Mesenchymal stem cell (in vitro differentiated cells and primary cell): ENCODE measurements around the gene VWA2.

Source experiments
- DNase-seq: peaks from one replicate; pipeline ENCODE4 v3.0.0-alpha.2; 2013
- H2AFZ ChIP-seq: one replicate; pipeline ENCODE4 v1.6.1; 2013; ENCODE audit warnings: low read depth, mild to moderate bottlenecking, control low read depth, inconsistent platforms, low read length, moderate library complexity
- H2AK5ac ChIP-seq: 2 replicates; pipeline ENCODE4 v1.6.1; 2013; ENCODE audit warnings: low read length, moderate library complexity, mild to moderate bottlenecking, inconsistent platforms; ENCODE audit not compliant: severe bottlenecking
- H2BK120ac ChIP-seq: one replicate; pipeline ENCODE4 v1.6.1; 2013; ENCODE audit warnings: low read depth, mild to moderate bottlenecking, inconsistent platforms, low read length, moderate library complexity
- H2BK12ac ChIP-seq, 2 experiments: one replicate each; pipeline ENCODE4 v1.6.1; 2013; ENCODE audit warnings: inconsistent platforms in 2 of 2, low read length in 2 of 2, mild to moderate bottlenecking in 2 of 2, moderate library complexity in 2 of 2, control low read depth in 1 of 2
- H2BK15ac ChIP-seq: one replicate; pipeline ENCODE4 v1.6.1; 2013; ENCODE audit warnings: mild to moderate bottlenecking, low read depth, inconsistent platforms; ENCODE audit not compliant: poor library complexity, severe bottlenecking
- H2BK5ac ChIP-seq: 2 replicates; pipeline ENCODE4 v1.6.1; 2013; ENCODE audit warnings: low read depth, mild to moderate bottlenecking, low read length, control low read depth, inconsistent platforms; ENCODE audit not compliant: poor library complexity, severe bottlenecking
- H3K14ac ChIP-seq, 2 experiments: one replicate each; pipeline ENCODE4 v1.6.1; 2013; ENCODE audit warnings: inconsistent platforms in 2 of 2, low read length in 2 of 2, control low read depth in 1 of 2, mild to moderate bottlenecking in 1 of 2, moderate library complexity in 1 of 2
- H3K18ac ChIP-seq, 2 experiments: one replicate each; pipeline ENCODE4 v1.6.1; 2013; ENCODE audit warnings: inconsistent platforms in 2 of 2, low read length in 2 of 2, control low read depth in 1 of 2, low read depth in 1 of 2, mild to moderate bottlenecking in 1 of 2
- H3K23ac ChIP-seq, 2 experiments: one replicate each; pipeline ENCODE4 v1.6.1; 2013; ENCODE audit warnings: inconsistent platforms in 2 of 2, low read length in 2 of 2, mild to moderate bottlenecking in 2 of 2, moderate library complexity in 2 of 2, control low read depth in 1 of 2
- H3K27ac ChIP-seq: 2 replicates; pipeline ENCODE4 v1.5.1; 2013; ENCODE audit warnings: mild to moderate bottlenecking, moderate library complexity, low read length, control low read depth, inconsistent platforms; ENCODE audit not compliant: poor library complexity, severe bottlenecking
- H3K27me3 ChIP-seq, 2 experiments: 2 replicates each; pipeline versions ENCODE4 v1.6.1 to v1.7.0; 2013; ENCODE audit warnings: low read length in 2 of 2, mild to moderate bottlenecking in 2 of 2, moderate library complexity in 2 of 2, control low read depth in 1 of 2, inconsistent platforms in 1 of 2; ENCODE audit not compliant: control insufficient read depth in 1 of 2, insufficient read depth in 1 of 2
- H3K36me3 ChIP-seq, 2 experiments: 2 replicates each; pipeline versions ENCODE4 v1.6.1 to v1.7.0; 2013; ENCODE audit warnings: low read length in 2 of 2, control low read depth in 1 of 2, inconsistent platforms in 1 of 2, low read depth in 1 of 2, mild to moderate bottlenecking in 1 of 2; ENCODE audit not compliant: insufficient read depth in 2 of 2, control insufficient read depth in 1 of 2
- H3K4ac ChIP-seq, 2 experiments: one replicate each; pipeline ENCODE4 v1.6.1; 2013; ENCODE audit warnings: inconsistent platforms in 2 of 2, low read length in 2 of 2, mild to moderate bottlenecking in 2 of 2, moderate library complexity in 2 of 2, control low read depth in 1 of 2, low read depth in 1 of 2
- H3K4me1 ChIP-seq: 2 replicates; pipeline ENCODE4 v1.6.1; 2013; ENCODE audit warnings: low read depth, low read length, control low read depth; ENCODE audit not compliant: control insufficient read depth, insufficient read depth
- H3K4me2 ChIP-seq: 2 replicates; pipeline ENCODE4 v1.6.1; 2013; ENCODE audit warnings: low read length, mild to moderate bottlenecking, inconsistent platforms; ENCODE audit not compliant: poor library complexity, severe bottlenecking
- H3K4me3 ChIP-seq, 2 experiments: 2 replicates each; pipeline versions ENCODE4 v1.5.1 to v1.7.0; 2013; ENCODE audit warnings: low read length in 2 of 2, mild to moderate bottlenecking in 2 of 2, control low read depth in 1 of 2, low read depth in 1 of 2; ENCODE audit not compliant: insufficient read depth in 1 of 2
- H3K79me1 ChIP-seq: replicated peaks from 2 replicates; pipeline ENCODE4 v1.6.1; 2013; ENCODE audit warnings: mild to moderate bottlenecking, control low read depth, low read length, inconsistent platforms; ENCODE audit not compliant: poor library complexity, severe bottlenecking
- H3K9ac ChIP-seq: 2 replicates; pipeline ENCODE4 v1.7.0; 2013; ENCODE audit warnings: mild to moderate bottlenecking, low read length, moderate library complexity
- H3K9me3 ChIP-seq: 2 replicates; pipeline ENCODE4 v1.7.0; 2013; ENCODE audit warnings: mild to moderate bottlenecking, low read length; ENCODE audit not compliant: control insufficient read depth
- H4K8ac ChIP-seq: one replicate; pipeline ENCODE4 v1.6.1; 2013; ENCODE audit warnings: inconsistent platforms, mild to moderate bottlenecking, low read length, moderate library complexity
- H4K91ac ChIP-seq: one replicate; pipeline ENCODE4 v1.6.1; 2013; ENCODE audit warnings: mild to moderate bottlenecking, low read length, inconsistent platforms
- WGBS: methylation state at CpG from one replicate; pipeline ENCODE4 v1.1.7; 2013; ENCODE audit warnings: mixed read lengths; 5-methylcytosine and 5-hydroxymethylcytosine counted together

Gene VWA2

GRCh38 chr10:114212153-114212552, 26.9 kb upstream of the VWA2 start:
- no peak overlapping the region for H2BK12ac ChIP-seq
- H3K36me3 ChIP-seq = no peaks in the 10 kb centered on the region
- no peak overlapping the region for H3K23ac ChIP-seq
- no peak for DNase-seq
- no peak overlapping the region for H4K8ac ChIP-seq
- H2AFZ ChIP-seq = no peak overlapping the region
- no peak overlapping the region for H2AK5ac ChIP-seq
- no peak overlapping the region for H3K4me2 ChIP-seq
- H2BK5ac ChIP-seq = no peak overlapping the region
- no peak overlapping the region for H4K91ac ChIP-seq
- no peak overlapping the region for H3K18ac ChIP-seq
- no peak overlapping the region for H2BK15ac ChIP-seq
- peaks cover 0 to 4% of the 10 kb centered on the region in 2 experiments for H3K27me3 ChIP-seq
- H3K27ac ChIP-seq = no peak overlapping the region
- WGBS = 96% methylated on average over 1 of the region's 2 CpGs
- H3K4me3 ChIP-seq = no peak overlapping the region
- no peaks in the 10 kb centered on the region for H3K9me3 ChIP-seq
- H3K14ac ChIP-seq = no peak overlapping the region
- no peak overlapping the region for H3K9ac ChIP-seq
- H3K4me1 ChIP-seq = no peaks in the 10 kb centered on the region
- H3K79me1 ChIP-seq = no peaks in the 10 kb centered on the region
- H2BK120ac ChIP-seq = no peak overlapping the region
- no peak overlapping the region for H3K4ac ChIP-seq

GRCh38 chr10:114215033-114215432, 24.0 kb upstream of the VWA2 start:
- no peaks in the 10 kb centered on the region for H3K79me1 ChIP-seq
- H2BK12ac ChIP-seq = no peak overlapping the region
- DNase-seq = no peak
- no peak overlapping the region for H3K4ac ChIP-seq
- no peak overlapping the region for H2BK15ac ChIP-seq
- H3K9ac ChIP-seq = no peak overlapping the region
- no peak overlapping the region for H4K91ac ChIP-seq
- H3K23ac ChIP-seq = no peak overlapping the region
- H3K4me2 ChIP-seq = no peak overlapping the region
- no peak overlapping the region for H2BK5ac ChIP-seq
- H2AFZ ChIP-seq = no peak overlapping the region
- H3K27ac ChIP-seq = no peak overlapping the region
- peaks cover 0 to 4% of the 10 kb centered on the region in 2 experiments for H3K27me3 ChIP-seq
- no peaks in the 10 kb centered on the region for H3K36me3 ChIP-seq
- H4K8ac ChIP-seq = no peak overlapping the region
- no peak overlapping the region for H3K18ac ChIP-seq
- no peak overlapping the region for H2BK120ac ChIP-seq
- H3K4me3 ChIP-seq = no peak overlapping the region
- 100% methylated on average over 1 of the region's 1 CpG for WGBS
- H3K9me3 ChIP-seq = no peaks in the 10 kb centered on the region
- H3K4me1 ChIP-seq = no peaks in the 10 kb centered on the region
- H3K14ac ChIP-seq = no peak overlapping the region
- no peak overlapping the region for H2AK5ac ChIP-seq

GRCh38 chr10:114220281-114220680, 18.8 kb upstream of the VWA2 start:
- Histone ChIP-seq H3K27ac (no peak overlapping the region), H2AFZ (no peak overlapping the region)

GRCh38 chr10:114221235-114221634, 17.8 kb upstream of the VWA2 start:
- 70% methylated on average over 3 of the region's 4 CpGs for WGBS
- Histone ChIP-seq H3K4me3 (no peak overlapping the region), H3K79me1 (no peaks in the 10 kb centered on the region), H3K4me2 (no peak overlapping the region), H2BK120ac (no peak overlapping the region), H3K27ac (no peak overlapping the region), H2AFZ (no peak overlapping the region), H2BK5ac (no peak overlapping the region), H3K23ac (no peak overlapping the region), H3K14ac (no peak overlapping the region), H3K36me3 (no peaks in the 10 kb centered on the region), H2AK5ac (no peak overlapping the region), H3K4ac (no peak overlapping the region), H4K8ac (no peak overlapping the region), H2BK12ac (no peak overlapping the region), H3K4me1 (no peaks in the 10 kb centered on the region), H3K27me3 (peaks cover 14 to 22% of the 10 kb centered on the region in 2 experiments), H3K9ac (no peak overlapping the region), H4K91ac (no peak overlapping the region), H3K9me3 (no peaks in the 10 kb centered on the region), H2BK15ac (no peak overlapping the region), H3K18ac (no peak overlapping the region)
- DNase-seq = no peak

More at GRCh38 chr10:114220281-114220680, 18.8 kb upstream of the VWA2 start:
- no peak overlapping the region for H4K91ac ChIP-seq
- no peak overlapping the region for H3K14ac ChIP-seq
- no peak overlapping the region for H3K9ac ChIP-seq
- H3K4me3 ChIP-seq = no peak overlapping the region
- H2BK120ac ChIP-seq = no peak overlapping the region
- H2AK5ac ChIP-seq = no peak overlapping the region
- no peak overlapping the region for H2BK12ac ChIP-seq
- H3K79me1 ChIP-seq = no peaks in the 10 kb centered on the region
- no peak overlapping the region for H2BK5ac ChIP-seq
- 93% methylated on average over 2 of the region's 2 CpGs for WGBS
- DNase-seq = no peak
- no peaks in the 10 kb centered on the region for H3K9me3 ChIP-seq
- H3K27me3 ChIP-seq = peaks cover 13 to 18% of the 10 kb centered on the region in 2 experiments
- no peak overlapping the region for H3K18ac ChIP-seq
- H3K36me3 ChIP-seq = no peaks in the 10 kb centered on the region
- no peak overlapping the region for H3K4ac ChIP-seq
- no peak overlapping the region for H4K8ac ChIP-seq
- no peaks in the 10 kb centered on the region for H3K4me1 ChIP-seq
- no peak overlapping the region for H3K23ac ChIP-seq
- H3K4me2 ChIP-seq = no peak overlapping the region
- H2BK15ac ChIP-seq = no peak overlapping the region
